Liver (tissue), 9 donors: ENCODE data around the gene EIF3F. TPM values are rescaled to one million over a fixed set of nuclear protein-coding genes. Genes with fewer than 3 reads are reported as not detected.

Experiments
- DNase-seq: peaks from one replicate; pipeline ENCODE4 v3.0.0-alpha.2; 2017; ENCODE audit warnings: low spot score
- H3K27ac ChIP-seq, 2 donors: one replicate each; pipeline ENCODE4 v1.7.0; 2013; ENCODE audit warnings: inconsistent platforms in 2 of 2, low read length in 2 of 2, control low read depth in 1 of 2, low read depth in 1 of 2, mild to moderate bottlenecking in 1 of 2
- H3K27me3 ChIP-seq, 4 donors: one replicate each; pipeline versions ENCODE4 v1.6.1 to v1.7.0; 2013; ENCODE audit warnings: low read length in 3 of 4, inconsistent platforms in 1 of 4, mild to moderate bottlenecking in 1 of 4, moderate library complexity in 1 of 4; ENCODE audit not compliant: control insufficient read depth in 4 of 4, insufficient read depth in 4 of 4
- H3K36me3 ChIP-seq, 4 donors: one replicate each; pipeline versions ENCODE4 v1.6.1 to v1.7.0; 2013; ENCODE audit warnings: low read length in 3 of 4, mild to moderate bottlenecking in 3 of 4, low read depth in 1 of 4, moderate library complexity in 1 of 4; ENCODE audit not compliant: control insufficient read depth in 4 of 4, insufficient read depth in 3 of 4
- H3K4me1 ChIP-seq, 4 donors: one replicate each; pipeline versions ENCODE4 v1.6.1 to v1.7.0; 2013; ENCODE audit warnings: low read length in 3 of 4, mild to moderate bottlenecking in 3 of 4, moderate library complexity in 1 of 4; ENCODE audit not compliant: control insufficient read depth in 4 of 4, insufficient read depth in 4 of 4
- H3K4me3 ChIP-seq, 3 donors: one replicate each; pipeline versions ENCODE4 v1.6.1 to v1.7.0; 2013; ENCODE audit warnings: low read length in 3 of 3, control low read depth in 1 of 3, low read depth in 1 of 3, mild to moderate bottlenecking in 1 of 3
- H3K9ac ChIP-seq, 2 donors: one replicate each; pipeline ENCODE4 v1.7.0; 2013; ENCODE audit warnings: low read length in 2 of 2, mild to moderate bottlenecking in 2 of 2, moderate library complexity in 2 of 2, control low read depth in 1 of 2, low read depth in 1 of 2
- H3K9me3 ChIP-seq, 4 donors: one replicate each; pipeline versions ENCODE4 v1.6.1 to v1.7.0; 2013; ENCODE audit warnings: low read length in 3 of 4; ENCODE audit not compliant: control insufficient read depth in 4 of 4
- GABPA ChIP-seq, 2 donors: IDR thresholded peaks in 1 of 2; conservative IDR thresholded peaks in 1 of 2; 2 replicates each; pipeline ENCODE4 v1.6.1; 2016; ENCODE audit warnings: antibody characterized with exemption in 2 of 2, mild to moderate bottlenecking in 1 of 2, moderate library complexity in 1 of 2
- HNF4A ChIP-seq, 2 donors: conservative IDR thresholded peaks; 2 replicates each; pipeline ENCODE4 v1.6.1; 2016; ENCODE audit warnings: antibody characterized with exemption in 2 of 2, mild to moderate bottlenecking in 2 of 2
- HNF4G ChIP-seq: IDR thresholded peaks from 2 replicates; pipeline ENCODE4 v1.6.1; 2016; ENCODE audit warnings: antibody characterized with exemption
- RXRA ChIP-seq, 2 donors: IDR thresholded peaks; 2 replicates each; pipeline ENCODE4 v1.6.1; 2017 to 2018; ENCODE audit warnings: antibody characterized with exemption in 2 of 2, mild to moderate bottlenecking in 1 of 2
- SP1 ChIP-seq: IDR thresholded peaks from 2 replicates; pipeline ENCODE4 v1.6.1; 2018; ENCODE audit warnings: antibody characterized with exemption, mild to moderate bottlenecking
- TAF1 ChIP-seq: conservative IDR thresholded peaks from 2 replicates; pipeline ENCODE4 v1.6.1; 2016; ENCODE audit warnings: antibody characterized with exemption, mild to moderate bottlenecking
- WGBS: extraction: QIAGEN DNeasy Blood & Tissue Kit; methylation state at CpG from one replicate; pipeline ENCODE4 v1.1.7; 2013; 5-methylcytosine and 5-hydroxymethylcytosine counted together
- polyA plus RNA-seq, 2 donors: library from polyadenylated mRNA; stranded (reverse) in 1 of 2; unstranded in 1 of 2; fragments of 200-250 nt in 1 of 2; fragments of >200 nt in 1 of 2; fragmentation: Nextera tagmentation in 1 of 2; extraction: Ambion mirVana in 1 of 2; gene quantifications; one replicate each; pipeline versions ENCODE4 v1.2.1 to v1.2.3, GENCODE V29; 2013 to 2015
- total RNA-seq, 2 donors: library from RNA; depleted of rRNA; stranded (reverse); fragments of >200 nt; gene quantifications; one replicate each; pipeline ENCODE4 v1.2.3, GENCODE V29; 2014
- TF ChIP-seq, protein P1 (sequence below): IDR thresholded peaks from 2 replicates; pipeline ENCODE4 v1.6.1; 2016; ENCODE audit warnings: antibody characterized with exemption, mild to moderate bottlenecking
- TF ChIP-seq, protein P2 (sequence below): IDR thresholded peaks from 2 replicates; pipeline ENCODE4 v1.6.1; 2016; ENCODE audit warnings: antibody characterized with exemption
- TF ChIP-seq, protein P3 (sequence below): IDR thresholded peaks from 2 replicates; pipeline ENCODE4 v1.6.1; 2016; ENCODE audit warnings: antibody characterized with exemption
- donor health status: healthy.
- donor health status: healthy.
- donor health status: healthy.
- donor health status: healthy.
- donor health status: healthy.

Gene EIF3F
- total and polyA plus RNA-seq, 4 donors, result 59.4 to 246 (median 147) TPM

DNA sequence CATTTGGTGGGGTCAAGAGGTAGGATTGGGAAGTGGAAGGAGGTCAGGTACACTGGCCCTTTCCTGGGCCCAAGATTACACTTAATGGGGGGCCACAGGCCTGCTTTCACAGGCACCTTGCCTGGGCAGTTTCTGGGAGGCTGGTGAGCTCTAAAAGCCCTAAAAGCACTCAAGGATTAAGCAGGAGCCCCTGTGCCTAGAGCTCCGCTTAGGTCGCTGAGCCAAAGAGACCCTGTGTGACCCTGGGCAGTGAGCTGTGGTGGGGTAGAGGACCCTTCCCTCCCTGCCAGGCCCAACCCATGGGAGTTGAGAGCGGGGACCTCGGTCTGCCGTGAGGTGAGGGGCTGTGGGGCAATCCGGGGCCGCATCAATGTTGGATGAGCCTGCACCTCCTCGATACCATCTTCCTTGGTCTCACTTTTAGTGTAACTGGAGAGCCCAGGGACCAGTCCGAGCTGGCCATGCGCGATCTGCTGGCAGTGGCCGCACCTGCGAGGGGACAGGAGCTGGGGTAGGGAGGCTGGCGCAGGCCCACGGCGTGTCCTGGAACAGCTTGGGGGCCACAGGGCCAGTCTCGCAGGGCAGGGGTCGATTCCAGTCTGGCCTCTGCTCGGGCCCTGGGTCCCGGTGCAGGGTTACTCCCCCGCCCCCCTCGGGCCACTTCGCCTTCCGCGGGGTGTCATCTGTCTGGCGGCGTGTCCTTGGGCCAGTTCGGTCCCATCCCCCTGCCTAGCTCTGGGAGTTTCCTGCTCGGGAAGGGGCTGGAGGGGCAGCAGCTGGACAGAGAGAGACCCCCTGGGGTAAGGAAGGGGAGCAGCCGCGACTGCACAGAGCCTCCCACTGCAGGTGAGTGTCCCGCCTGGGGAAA lies 44.3 kb downstream of the EIF3F start:
- Histone ChIP-seq H3K9me3 (no peaks in the 10 kb centered on the region), H3K4me1 (peaks cover 0 to 2% (median 0%) of the 10 kb centered on the region in 4 donors), H3K9ac (no peak overlapping the region), H3K4me3 (no peak overlapping the region), H3K27me3 (no peaks in the 10 kb centered on the region), H3K36me3 (no peaks in the 10 kb centered on the region), H3K27ac (no peak overlapping the region)
- TF ChIP-seq, protein P1, sequence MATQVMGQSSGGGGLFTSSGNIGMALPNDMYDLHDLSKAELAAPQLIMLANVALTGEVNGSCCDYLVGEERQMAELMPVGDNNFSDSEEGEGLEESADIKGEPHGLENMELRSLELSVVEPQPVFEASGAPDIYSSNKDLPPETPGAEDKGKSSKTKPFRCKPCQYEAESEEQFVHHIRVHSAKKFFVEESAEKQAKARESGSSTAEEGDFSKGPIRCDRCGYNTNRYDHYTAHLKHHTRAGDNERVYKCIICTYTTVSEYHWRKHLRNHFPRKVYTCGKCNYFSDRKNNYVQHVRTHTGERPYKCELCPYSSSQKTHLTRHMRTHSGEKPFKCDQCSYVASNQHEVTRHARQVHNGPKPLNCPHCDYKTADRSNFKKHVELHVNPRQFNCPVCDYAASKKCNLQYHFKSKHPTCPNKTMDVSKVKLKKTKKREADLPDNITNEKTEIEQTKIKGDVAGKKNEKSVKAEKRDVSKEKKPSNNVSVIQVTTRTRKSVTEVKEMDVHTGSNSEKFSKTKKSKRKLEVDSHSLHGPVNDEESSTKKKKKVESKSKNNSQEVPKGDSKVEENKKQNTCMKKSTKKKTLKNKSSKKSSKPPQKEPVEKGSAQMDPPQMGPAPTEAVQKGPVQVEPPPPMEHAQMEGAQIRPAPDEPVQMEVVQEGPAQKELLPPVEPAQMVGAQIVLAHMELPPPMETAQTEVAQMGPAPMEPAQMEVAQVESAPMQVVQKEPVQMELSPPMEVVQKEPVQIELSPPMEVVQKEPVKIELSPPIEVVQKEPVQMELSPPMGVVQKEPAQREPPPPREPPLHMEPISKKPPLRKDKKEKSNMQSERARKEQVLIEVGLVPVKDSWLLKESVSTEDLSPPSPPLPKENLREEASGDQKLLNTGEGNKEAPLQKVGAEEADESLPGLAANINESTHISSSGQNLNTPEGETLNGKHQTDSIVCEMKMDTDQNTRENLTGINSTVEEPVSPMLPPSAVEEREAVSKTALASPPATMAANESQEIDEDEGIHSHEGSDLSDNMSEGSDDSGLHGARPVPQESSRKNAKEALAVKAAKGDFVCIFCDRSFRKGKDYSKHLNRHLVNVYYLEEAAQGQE, result no peak
- TF ChIP-seq, protein P2, sequence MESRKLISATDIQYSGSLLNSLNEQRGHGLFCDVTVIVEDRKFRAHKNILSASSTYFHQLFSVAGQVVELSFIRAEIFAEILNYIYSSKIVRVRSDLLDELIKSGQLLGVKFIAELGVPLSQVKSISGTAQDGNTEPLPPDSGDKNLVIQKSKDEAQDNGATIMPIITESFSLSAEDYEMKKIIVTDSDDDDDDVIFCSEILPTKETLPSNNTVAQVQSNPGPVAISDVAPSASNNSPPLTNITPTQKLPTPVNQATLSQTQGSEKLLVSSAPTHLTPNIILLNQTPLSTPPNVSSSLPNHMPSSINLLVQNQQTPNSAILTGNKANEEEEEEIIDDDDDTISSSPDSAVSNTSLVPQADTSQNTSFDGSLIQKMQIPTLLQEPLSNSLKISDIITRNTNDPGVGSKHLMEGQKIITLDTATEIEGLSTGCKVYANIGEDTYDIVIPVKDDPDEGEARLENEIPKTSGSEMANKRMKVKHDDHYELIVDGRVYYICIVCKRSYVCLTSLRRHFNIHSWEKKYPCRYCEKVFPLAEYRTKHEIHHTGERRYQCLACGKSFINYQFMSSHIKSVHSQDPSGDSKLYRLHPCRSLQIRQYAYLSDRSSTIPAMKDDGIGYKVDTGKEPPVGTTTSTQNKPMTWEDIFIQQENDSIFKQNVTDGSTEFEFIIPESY, result no peak
- no peak for TF ChIP-seq GABPA (IDR thresholded peaks at IDR 0.05 in 1 of 2, conservative IDR thresholded peaks at IDR 0.05 in 1 of 2)
- no peak for TF ChIP-seq TAF1
- WGBS, result 79% methylated on average over 32 of the region's 32 CpGs
- DNase-seq, result no peak

DNA sequence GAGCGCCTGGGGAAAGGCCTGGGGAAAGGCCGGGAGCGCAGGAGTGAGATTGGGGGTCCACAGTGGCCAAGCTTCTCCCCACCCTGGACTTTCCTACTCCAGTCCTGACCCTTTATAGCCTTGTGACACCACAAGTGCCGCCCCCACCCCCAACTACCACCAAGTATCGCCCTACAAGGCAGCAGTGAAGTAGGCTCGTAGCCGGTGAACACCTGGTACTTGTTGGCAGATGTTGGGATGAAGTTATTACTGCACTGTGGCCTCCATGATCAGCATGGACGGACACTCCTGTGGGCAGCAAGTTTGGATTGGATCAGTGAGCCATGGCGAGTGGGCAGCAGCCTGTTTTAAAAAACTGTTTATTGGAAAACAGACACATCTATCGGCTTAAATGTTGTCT lies 45.0 kb downstream of the EIF3F start:
- Histone ChIP-seq H3K27me3 (no peaks in the 10 kb centered on the region), H3K9ac (no peak overlapping the region), H3K36me3 (no peaks in the 10 kb centered on the region), H3K9me3 (no peaks in the 10 kb centered on the region), H3K4me1 (peaks cover 0 to 2% (median 0%) of the 10 kb centered on the region in 4 donors), H3K27ac (no peak overlapping the region), H3K4me3 (no peak overlapping the region)
- no peak for DNase-seq
- 85% methylated on average over 10 of the region's 10 CpGs for WGBS
- no peak for TF ChIP-seq HNF4A (conservative IDR thresholded peaks at IDR 0.05)
- no peak for TF ChIP-seq SP1
- TF ChIP-seq, protein P3, sequence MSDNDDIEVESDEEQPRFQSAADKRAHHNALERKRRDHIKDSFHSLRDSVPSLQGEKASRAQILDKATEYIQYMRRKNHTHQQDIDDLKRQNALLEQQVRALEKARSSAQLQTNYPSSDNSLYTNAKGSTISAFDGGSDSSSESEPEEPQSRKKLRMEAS, result no peak
- no peak for TF ChIP-seq HNF4G
- TF ChIP-seq RXRA (IDR thresholded peaks at IDR 0.05), result no peak
